Measurements from ENCODE around the gene NOSIP.
A peak's percentile ranks its signal among the peaks of the same experiment; 100 is the strongest.

Gene NOSIP

DNA sequence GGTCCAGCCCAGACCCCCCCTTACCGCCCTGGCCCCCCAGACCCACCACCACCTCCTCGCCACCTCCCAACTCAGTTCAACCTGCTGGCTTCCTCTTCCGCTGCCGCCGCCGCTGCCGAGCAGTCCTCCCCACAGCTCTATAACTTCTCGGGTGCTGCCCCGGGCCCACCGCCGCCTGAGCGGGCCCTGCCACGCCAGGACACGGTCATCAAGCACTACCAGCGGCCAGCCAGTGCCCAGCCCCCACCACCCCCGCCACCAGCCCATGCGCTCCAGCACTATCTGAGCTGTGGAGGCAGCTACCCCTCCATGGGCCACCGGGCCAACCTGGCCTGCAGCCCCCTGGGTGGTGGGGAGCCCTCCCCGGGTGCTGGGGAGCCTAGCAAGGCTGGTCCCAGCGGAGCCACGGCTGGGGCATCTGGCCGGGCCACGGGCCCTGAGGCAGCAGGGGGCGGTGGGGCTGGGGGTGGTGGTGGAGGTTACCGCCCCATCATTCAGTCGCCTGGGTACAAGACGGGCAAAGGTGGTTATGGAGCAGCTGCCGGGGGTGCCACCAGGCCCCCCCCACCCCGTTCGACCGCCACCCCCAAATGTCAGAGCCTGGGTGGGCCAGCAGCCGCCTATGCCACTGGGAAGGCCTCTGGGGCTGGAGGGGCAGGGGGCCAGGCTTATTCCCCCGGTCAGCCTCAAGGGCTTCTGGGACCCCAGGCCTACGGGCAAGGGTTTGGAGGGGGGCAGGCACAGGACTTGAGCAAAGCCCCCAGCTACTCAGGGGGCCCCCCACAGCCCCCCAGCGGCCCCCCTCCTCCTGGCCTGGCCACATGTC lies 14.8 kb upstream of the NOSIP start:
- no peak for DNase-seq (ENCODE audit: low read depth)

DNA sequence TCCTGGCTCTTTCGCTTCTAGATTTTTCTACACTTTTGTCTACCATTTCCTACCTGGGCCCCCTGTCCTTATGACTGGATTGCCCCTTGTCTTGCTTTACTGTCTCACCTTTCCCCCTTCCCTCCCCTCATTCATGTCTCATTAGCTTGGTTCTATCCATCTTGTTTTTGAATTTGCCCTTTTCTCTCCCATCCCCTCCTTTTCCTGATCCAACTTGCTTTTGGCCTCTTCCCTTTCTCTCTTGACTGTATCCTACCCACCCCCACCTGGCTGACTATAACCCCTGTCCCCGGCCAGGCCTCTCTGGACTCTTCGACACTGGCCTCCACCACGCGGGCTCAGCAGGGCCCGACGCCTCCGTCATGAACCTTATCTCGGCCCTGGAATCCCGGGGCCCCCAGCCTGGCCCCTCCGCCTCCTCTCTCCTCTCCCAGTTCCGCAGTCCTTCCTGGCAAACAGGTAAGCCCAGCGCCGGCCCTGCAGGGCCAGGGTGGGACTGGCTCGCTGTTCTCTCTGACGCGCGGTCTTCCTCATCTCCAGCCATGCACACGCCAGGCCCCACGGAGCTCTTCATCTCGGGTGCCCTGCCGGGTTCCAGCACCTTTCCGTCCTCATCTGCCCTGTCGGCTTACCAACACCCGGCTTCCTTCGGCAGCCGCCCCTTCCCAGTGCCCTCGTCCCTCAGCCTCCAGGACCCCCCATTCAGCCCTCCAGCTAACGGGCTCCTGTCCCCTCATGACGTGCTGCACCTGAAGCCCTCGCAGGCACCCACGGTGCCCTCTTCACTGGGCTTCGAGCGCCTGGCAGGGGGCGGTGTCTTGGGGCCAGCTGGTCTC lies 14.0 kb upstream of the NOSIP start:
- DNase-seq (ENCODE audit: low read depth) = no peak

DNA sequence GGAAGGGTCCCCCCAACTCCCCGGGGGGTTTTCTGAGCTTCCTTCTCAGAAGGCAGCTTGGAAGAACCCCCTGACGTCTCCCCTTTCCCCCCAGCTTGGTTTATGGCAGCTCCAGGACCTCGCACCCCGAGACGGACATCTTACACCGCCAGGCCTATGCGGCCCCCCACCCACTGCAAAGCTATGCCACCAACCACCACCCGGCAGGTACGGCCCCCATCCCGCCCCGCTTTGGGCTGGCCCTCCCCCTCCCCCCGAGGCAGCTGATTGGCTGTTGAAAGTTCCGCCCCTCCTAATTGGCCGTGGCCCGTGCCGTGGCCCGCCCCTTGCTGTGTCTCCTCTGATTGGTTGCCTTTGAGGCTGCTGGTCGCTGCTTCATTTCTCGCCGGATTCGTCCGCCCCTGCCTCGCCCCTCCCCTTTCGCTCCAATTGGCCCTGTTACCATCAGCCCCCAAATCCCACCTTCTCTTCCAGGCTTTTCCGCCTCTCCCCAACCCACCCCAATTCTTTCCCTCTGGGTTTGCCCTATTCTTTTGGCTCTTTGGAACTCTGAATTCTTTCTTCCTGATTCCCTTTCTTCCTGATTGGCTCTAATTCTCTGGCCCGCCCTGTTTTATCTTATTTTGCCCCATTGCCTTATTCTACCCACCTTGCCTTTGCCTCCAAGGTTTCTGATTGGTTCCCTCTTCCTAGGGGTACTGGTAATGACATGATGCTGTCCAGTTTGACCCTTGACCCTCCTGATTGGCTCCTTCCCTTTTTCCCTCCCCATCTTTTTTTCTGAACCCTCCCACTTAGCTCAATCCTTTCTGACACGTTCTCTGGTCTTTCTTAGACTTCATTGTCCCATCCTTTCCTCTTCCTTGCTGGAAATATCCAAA lies 13.1 kb upstream of the NOSIP start:
- DNase-seq (ENCODE audit: low read depth) = peak; percentile 67

DNA sequence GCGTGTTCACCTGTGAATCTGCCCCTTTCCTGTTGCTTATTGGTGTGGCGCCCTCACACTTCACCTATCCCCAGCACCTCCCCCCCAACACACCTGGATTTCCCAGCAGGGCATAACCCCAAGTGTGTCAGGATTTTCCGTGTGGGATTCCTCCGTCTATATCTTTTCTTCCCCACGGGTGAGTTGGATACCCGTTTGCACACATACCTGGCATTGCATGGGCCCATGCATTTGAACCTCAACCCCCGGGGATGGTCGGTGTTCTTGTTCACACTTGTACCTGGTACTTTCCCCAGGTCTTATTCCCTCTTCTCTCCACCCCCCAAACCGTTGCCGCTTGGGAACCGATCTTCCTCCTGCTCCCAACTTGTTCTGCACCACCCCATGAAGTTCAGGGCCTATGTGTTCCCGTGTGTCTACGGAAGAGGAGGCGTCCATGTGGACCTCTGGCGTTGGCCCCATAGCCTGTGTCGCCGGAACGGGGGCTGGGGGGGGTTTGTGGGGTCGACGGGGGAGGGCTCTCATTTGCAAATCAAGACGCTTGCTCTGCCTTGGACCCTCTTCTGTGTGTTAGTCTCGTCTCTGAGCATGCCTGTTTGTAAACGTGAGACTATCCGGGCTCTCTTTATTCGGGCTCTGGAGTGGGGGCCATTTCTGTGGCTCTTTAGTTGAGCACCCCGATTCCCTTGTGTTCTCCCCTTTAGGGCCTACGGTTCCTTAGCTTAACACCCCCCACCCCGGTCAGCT lies 12.3 kb upstream of the NOSIP start:
- no peak for DNase-seq (ENCODE audit: low read depth)

DNA sequence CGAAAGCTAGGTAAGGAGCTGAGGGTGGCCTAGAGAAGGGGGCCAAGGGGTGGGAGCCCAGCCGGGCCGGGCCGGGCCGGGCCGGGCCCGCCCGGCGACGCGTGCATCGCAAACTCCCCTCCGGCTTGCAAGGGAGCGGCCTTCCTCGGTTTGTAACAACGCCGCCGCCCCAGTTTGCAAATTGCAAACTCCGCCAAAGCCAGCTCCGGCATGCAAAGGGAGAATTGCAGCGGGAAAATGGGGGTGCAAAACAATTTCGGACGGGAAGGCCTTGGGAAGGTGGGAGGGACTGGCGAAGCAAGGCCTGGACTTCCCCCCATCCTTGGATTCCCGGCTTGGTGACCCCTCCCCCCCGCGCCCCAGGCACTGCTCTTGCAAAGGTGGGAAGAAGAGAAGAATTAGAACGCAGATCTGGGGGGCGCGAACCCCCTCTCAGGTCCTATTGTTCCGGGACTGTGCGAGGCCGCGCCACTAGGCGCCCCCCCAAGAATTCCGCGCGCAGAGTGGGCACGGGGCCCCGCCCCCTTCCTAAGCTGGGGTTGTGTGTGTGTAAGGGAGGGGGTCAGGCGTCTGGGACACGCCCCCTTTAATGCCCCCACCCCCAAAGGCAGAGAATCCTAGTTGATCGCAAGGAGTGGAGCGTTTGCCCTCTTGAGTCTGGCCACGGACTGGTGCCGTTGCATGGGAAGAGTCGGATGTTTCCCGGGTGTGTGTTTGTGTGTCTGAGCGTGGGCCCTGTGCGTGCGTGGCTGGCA lies 11.6 kb upstream of the NOSIP start:
- no peak for DNase-seq (ENCODE audit: low read depth)

- no peak for DNase-seq (ENCODE audit: low read depth)
Observed at GRCh38 chr19:49590971-49591730, 10.8 kb upstream of the NOSIP start, which contains the start of gene PRR12. Gene PRR12, plus strand, starts transcription at chr19:49591182. Its CDS starts 473 bp downstream, at chr19:49591655.

- peak; percentile 87 for DNase-seq (ENCODE audit: low read depth)
Observed at GRCh38 chr19:49590071-49590970, 10.0 kb upstream of the NOSIP start.

DNA sequence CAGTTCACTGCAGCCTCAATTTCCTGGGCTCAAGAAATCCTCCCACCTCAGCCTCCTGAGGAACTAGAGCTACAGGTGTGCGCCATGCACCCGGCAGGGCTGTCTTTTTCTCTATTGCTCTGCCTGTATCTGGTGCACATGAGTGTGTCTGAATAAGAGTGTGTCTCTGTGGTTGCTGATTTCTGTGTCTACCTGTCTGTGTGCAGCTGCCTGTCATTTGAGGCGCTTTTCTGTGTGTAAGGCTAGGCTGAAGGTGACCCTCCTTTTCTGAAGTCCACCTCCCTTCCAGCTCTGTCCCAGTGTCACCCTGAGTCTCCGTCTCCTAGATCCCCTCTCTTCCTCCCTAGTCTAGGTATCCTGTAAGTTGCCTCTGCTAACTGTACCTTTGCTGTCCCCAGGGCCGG lies 9.1 kb upstream of the NOSIP start:
- DNase-seq (ENCODE audit: low read depth) = no peak

DNA sequence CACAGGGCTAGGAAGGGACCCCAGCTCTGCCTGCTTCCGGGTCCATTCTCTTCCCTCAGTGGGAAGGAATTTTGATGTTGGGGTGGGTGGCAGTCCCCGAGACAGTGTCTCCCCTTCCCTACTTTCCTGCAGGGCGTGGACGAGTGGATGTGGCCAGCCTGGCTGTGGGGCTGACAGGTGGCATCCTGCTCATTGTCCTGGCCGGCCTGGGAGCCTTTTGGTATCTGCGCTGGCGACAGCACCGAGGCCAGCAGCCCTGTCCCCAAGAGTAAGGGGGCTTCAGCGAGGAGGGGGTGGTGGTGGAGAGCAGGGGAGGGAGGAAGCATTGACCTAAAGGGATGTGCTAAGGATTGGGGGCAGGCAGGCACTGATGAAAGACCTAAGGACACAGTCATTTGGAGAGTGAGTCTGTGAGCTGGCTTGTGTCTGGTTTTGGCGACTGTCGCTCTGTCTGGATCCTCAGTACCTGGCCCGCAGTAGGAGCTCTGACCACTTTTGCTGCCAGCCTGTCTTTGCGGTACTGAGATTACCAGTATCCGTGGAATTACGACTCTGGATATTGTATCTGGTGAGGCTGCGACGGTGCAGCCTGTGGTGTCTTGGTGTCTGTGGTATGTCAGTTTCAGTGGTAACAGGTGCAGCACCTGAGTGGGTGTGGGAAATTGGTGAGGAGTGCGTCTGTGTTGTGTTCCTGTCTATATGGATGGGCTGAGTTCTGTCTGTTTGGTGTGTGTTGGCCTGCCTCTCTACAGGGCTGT lies 8.2 kb upstream of the NOSIP start:
- DNase-seq (ENCODE audit: low read depth) = no peak

GRCh38 chr19:49587227-49587626 lies 6.9 kb upstream of the NOSIP start:
- no peak for DNase-seq (ENCODE audit: low read depth)

DNA sequence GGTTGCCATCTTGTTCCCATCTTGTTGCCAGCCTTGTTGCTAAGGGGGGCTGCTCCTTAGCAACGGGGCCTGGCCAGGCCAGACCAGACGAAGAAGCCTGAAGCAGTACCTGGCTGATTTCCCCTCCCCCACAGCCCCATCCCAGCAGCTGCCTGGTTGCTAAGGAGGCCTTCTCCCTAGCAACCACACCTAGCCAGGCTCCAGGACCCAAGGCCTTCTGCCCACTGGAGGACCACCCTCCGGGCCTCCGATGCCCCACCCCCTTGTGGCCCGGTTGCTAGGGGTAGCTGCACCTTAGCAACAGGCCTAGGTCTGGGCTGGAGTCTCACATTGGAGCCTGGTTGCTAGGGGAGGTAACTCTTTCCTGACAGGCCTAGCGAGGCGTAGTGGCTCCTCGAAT lies 4.7 kb upstream of the NOSIP start:
- DNase-seq (ENCODE audit: low read depth) = no peak

DNA sequence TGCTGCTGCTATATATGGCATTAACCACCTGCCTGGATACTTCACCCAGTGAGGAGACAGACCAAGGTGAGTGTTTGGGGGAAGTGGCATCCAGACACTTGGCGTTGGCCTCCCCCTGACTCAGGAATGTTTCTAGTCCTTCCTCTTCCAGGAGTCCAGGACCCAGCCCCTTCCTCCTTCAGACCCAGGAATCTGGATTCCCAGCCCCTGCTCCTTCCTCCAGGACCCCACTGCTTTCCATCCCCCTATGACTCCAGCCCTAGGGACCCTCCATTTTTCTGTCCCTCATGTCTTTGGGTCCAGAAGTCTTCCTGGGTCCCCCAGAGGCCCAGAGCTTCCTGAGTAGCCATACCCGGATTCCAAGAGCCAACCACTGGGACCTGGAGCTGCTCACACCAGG lies 2.9 kb upstream of the NOSIP start:
- DNase-seq (ENCODE audit: low read depth) = no peak

- DNase-seq (ENCODE audit: low read depth) = no peak
Observed at GRCh38 chr19:49581007-49581508, 702 bp upstream of the NOSIP start, which contains the start of gene PRRG2. Gene PRRG2, plus strand, starts transcription at chr19:49581316. Its CDS starts 1,904 bp downstream, at chr19:49583220.

- no peak for DNase-seq (ENCODE audit: low read depth)
Observed at GRCh38 chr19:49579947-49580263, 451 bp downstream of the NOSIP start.

GRCh38 chr19:49579193-49579592 lies 1.2 kb downstream of the NOSIP start:
- DNase-seq (ENCODE audit: low read depth) = no peak

GRCh38 chr19:49574206-49574755 lies 6.1 kb downstream of the NOSIP start:
- no peak for DNase-seq (ENCODE audit: low read depth)

DNA sequence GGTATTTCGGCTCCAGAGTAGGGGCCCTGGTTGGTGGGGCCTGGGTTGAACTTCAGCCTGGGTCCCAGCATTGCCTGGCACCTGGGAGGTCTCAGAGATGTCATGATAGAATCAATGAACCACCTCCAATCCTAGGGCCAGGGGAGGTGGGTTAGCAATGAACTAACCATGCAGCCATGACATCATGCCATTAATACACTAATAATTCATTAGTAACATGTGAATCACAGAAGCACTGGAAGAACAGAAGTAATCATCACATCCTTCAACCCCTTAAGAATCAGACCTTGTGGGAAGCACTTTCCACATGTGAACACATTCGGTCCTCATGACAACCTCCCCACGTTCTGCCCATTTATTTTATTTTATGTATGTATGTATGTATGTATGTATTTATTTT lies 6.9 kb downstream of the NOSIP start:
- no peak for DNase-seq (ENCODE audit: low read depth)

DNA sequence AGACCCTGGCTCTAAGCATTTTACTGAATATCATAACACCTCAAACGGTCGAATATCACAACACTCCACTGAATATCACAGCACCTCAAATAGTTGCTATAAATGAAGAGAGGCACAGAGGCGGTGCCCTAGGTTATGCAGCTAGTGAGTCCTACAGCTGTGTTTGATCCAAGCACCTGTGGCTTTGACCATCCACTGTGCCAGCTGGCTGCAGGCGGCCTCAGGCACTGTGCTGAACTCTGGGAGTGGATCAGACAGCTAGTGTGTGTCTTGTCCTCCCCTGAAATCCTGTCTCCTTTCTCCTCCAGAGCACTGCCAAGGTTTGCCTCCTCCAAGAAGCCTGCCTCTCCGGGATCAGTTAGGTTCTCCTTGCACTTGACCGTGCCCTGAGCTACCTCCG lies 7.3 kb downstream of the NOSIP start:
- no peak for DNase-seq (ENCODE audit: low read depth)

All from non-pigmented ciliary epithelial cell (primary cell).